DMS 273 (cell line): Measurements from ENCODE around the gene ARHGEF4.

Experiments
- DNase-seq: peaks from one replicate; lab custom pipeline; 2025; ENCODE audit not compliant: unreplicated experiment; lab: John Stamatoyannopoulos, UW

ARHGEF4 gene

GRCh38 chr2:130836501-130837174, at the start of gene ARHGEF4:
Gene ARHGEF4 (plus strand): TSS chr2:130836914. CDS start chr2:130836954, 40 bp downstream.
- peak; percentile 69 for DNase-seq

- no peak for DNase-seq
Measured at GRCh38 chr2:130787841-130788240, 48.9 kb upstream of the ARHGEF4 start.

GRCh38 chr2:130790312-130790711, 46.4 kb upstream of the ARHGEF4 start:
- no peak for DNase-seq

- no peak for DNase-seq
Measured at GRCh38 chr2:130790804-130791616, 45.7 kb upstream of the ARHGEF4 start.

GRCh38 chr2:130791617-130791939, 45.1 kb upstream of the ARHGEF4 start:
- DNase-seq = no peak

- DNase-seq = no peak
Measured at GRCh38 chr2:130795431-130795830, 41.3 kb upstream of the ARHGEF4 start.

- DNase-seq = no peak
Measured at GRCh38 chr2:130796290-130796689, 40.4 kb upstream of the ARHGEF4 start.

GRCh38 chr2:130797493-130798435, 39.0 kb upstream of the ARHGEF4 start:
- DNase-seq = peak; percentile 97

GRCh38 chr2:130798472-130799218, 38.1 kb upstream of the ARHGEF4 start:
- peak; percentile 42 for DNase-seq

- DNase-seq = no peak
Measured at GRCh38 chr2:130799295-130799694, 37.4 kb upstream of the ARHGEF4 start.

- DNase-seq = no peak
Measured at GRCh38 chr2:130805613-130806012, 31.1 kb upstream of the ARHGEF4 start.

GRCh38 chr2:130806370-130806769, 30.3 kb upstream of the ARHGEF4 start:
- no peak for DNase-seq

- peak; percentile 33 for DNase-seq
Measured at GRCh38 chr2:130807659-130808385, 28.9 kb upstream of the ARHGEF4 start.

- peak; percentile 40 for DNase-seq
Measured at GRCh38 chr2:130808482-130809268, 28.0 kb upstream of the ARHGEF4 start.

- DNase-seq = no peak
Measured at GRCh38 chr2:130810490-130810889, 26.2 kb upstream of the ARHGEF4 start.

GRCh38 chr2:130813722-130814121, 23.0 kb upstream of the ARHGEF4 start:
- no peak for DNase-seq

- no peak for DNase-seq
Measured at GRCh38 chr2:130814931-130815680, 21.6 kb upstream of the ARHGEF4 start.

- DNase-seq = no peak
Measured at GRCh38 chr2:130818809-130819208, 17.9 kb upstream of the ARHGEF4 start.

- DNase-seq = no peak
Measured at GRCh38 chr2:130819226-130819607, 17.5 kb upstream of the ARHGEF4 start.
